WI38 (cell line): ENCODE data around the gene HDX.

Source experiments
- H3K4me3 ChIP-seq: 2 replicates; pipeline ENCODE4 v1.5.1; 2011; ENCODE audit warnings: low read depth, mild to moderate bottlenecking, control low read depth, low read length
- TF ChIP-seq, protein P1 (sequence below): IDR thresholded peaks from 2 replicates; pipeline ENCODE4 v1.5.1; 2012; ENCODE audit warnings: low read depth, mild to moderate bottlenecking, control low read depth, low read length

HDX gene

DNA sequence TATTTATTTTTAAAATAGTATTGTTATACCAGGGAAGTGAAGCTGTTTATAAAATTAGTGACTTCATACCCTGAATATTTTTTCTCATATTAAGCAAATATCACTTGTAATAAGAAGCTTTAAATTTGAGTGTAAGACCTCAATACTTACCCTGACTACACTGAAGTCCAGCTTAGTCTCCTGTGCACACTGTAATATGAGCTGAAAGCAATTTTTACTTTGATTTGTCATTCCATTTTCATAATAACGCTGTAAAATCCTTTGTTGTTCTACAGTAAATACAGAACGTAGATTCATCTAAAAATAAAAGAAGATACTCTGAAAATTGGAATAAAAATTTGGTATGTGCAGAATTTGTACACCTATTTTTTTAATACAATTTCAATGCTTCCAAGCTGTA, 27.2 kb downstream of the HDX start:
- no peak overlapping the region for H3K4me3 ChIP-seq
- TF ChIP-seq, protein P1, sequence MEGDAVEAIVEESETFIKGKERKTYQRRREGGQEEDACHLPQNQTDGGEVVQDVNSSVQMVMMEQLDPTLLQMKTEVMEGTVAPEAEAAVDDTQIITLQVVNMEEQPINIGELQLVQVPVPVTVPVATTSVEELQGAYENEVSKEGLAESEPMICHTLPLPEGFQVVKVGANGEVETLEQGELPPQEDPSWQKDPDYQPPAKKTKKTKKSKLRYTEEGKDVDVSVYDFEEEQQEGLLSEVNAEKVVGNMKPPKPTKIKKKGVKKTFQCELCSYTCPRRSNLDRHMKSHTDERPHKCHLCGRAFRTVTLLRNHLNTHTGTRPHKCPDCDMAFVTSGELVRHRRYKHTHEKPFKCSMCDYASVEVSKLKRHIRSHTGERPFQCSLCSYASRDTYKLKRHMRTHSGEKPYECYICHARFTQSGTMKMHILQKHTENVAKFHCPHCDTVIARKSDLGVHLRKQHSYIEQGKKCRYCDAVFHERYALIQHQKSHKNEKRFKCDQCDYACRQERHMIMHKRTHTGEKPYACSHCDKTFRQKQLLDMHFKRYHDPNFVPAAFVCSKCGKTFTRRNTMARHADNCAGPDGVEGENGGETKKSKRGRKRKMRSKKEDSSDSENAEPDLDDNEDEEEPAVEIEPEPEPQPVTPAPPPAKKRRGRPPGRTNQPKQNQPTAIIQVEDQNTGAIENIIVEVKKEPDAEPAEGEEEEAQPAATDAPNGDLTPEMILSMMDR = no peak

DNA sequence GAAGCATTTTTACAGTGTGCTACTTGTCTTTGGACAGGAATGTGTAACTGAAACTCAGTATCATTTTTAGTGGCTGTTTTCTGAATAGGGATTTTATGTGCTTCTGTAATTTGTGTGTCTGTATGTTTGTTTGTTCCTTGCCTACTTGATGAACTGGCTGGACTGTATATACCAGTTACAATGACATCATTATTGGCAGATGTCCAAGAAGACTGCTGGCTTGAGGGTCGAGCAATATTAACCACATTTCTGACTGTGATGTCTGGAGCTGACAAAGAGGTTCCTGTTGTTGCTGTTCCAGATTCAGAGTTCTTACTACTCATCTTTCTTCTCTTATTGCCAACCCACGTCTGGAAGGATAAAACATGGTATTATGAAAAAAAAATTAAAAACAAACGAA, 33.0 kb downstream of the HDX start:
- TF ChIP-seq, protein P1 = no peak
- H3K4me3 ChIP-seq = no peak overlapping the region

DNA sequence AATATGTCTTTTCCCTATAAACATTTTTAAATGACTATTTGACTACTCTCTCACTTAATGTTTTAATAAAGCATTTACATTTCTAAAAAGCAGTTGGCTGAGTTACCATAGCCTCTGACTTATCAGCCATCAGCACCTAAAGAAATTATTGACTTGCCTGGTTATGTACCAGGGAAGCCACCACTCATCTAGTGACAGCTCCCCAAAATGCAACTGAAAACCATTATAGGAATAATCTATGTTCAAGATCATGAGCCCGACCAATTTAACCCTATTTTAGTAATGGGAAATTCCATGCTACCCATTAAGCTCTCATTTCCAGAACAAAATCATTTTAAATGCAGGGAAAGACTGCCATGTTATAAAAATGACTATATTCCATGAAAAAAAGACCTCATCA, 34.4 kb downstream of the HDX start:
- TF ChIP-seq, protein P1 = no peak
- no peak overlapping the region for H3K4me3 ChIP-seq

DNA sequence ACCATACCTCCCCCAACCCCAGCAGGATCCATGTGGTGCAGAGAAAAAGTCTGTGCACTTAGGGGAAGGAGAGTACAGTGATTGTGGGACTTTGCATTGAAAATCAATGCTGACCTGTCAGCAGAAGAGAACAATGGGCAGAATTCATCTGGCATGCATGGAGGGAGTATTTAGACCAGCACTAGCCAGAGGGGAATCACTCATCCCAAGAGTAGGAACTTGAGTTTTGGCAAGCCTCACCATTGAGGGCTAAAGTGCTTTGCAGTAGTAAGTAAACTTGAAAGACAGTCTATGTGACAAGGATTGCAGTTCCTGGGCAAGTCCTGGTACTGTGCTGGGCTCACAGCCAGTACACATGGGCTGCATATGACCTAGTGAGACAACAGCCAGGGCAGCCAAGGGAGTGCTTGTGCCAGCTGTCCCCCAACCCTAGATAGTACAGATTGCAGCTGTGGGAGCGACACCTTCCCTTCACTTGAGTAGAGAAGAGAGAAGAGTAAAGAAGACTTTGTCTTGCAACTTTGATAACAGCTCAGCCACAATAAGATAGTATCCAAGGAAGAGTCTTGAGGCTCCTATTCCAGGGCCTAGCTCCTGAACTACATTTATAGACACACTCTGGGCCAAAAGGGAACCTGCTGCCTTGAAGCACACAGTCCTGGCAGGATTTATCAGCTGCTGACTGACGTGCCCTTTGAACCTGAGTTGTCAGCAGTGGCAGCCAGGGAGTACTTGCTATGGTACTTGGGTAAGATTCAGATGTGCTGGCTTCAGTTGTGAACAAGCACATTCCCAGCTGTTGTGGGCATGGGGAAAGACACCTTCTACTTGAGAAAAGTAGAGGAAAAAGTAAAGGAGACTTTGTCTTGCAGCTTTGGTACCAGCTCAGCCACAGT, 48.7 kb downstream of the HDX start:
- TF ChIP-seq, protein P1 = no peak

DNA sequence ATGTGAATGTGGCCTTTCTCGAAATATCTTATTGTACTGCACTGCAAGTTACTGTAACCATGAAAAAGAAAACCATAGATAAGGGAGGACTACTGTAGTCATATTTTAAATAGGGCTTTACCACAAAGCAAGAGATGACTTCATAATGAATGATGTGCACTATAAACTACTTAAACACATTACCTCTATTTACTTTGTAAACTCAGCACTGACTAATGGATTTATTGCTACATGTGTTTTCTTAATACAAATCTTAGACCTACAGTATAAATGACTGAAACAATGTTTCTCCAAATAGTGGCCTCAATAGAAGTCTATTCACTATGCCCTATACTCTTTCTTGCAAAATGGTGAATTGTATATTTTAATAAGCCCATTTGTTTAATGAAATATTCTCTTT, 61.1 kb downstream of the HDX start:
- TF ChIP-seq, protein P1 = no peak
- H3K4me3 ChIP-seq = no peak overlapping the region

More for the DNA sequence above, 48.7 kb downstream of the HDX start:
- no peak overlapping the region for H3K4me3 ChIP-seq

DNA sequence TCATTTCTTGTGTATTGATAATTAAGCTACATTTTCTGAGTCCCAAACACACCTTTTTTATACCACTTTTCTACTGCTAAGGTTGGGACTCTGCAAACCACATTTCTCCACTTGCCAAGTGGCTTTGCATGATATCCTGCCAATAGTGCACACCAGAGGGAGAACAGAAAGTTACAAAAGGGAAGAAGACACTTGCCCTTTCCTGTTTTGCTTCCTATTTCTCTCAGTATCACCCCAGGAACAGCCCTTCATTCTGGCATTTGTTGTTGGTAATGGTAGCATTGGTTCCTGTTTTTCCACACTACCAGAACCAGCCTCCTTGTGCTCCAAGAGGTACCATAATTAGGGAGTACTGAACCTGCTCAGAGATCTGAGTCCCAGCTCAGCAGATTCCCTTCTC, 87.1 kb downstream of the HDX start:
- H3K4me3 ChIP-seq = no peak overlapping the region
- TF ChIP-seq, protein P1 = no peak

DNA sequence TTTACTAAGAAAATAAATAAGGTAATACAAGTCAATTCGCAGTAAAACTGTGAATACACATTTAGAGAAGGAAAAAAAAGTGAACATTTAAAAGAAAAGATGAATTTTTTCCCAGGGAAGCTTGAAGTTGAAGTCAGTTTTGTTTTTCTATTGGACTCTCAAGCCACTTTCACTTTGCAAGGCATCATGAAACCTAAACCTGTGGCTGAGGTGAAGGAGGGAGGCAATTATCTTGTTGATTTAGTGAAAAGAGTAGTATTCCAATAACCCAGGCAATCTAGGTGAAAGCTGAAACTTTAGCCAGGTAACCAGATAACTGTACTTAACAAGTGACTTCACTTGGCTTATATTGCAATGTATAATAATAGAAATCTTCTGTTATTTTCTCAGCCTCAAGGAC, 138.6 kb downstream of the HDX start:
- H3K4me3 ChIP-seq = no peak overlapping the region
- TF ChIP-seq, protein P1 = no peak
